ENCODE results near the gene SNCAIP. TPM values are rescaled to one million over a fixed set of nuclear protein-coding genes. Genes with fewer than 3 reads are reported as not detected.

SNCAIP gene
- total RNA-seq, 4 donors from 2014 or later = 11.5 to 36.3 (median 15.2) TPM

DNA sequence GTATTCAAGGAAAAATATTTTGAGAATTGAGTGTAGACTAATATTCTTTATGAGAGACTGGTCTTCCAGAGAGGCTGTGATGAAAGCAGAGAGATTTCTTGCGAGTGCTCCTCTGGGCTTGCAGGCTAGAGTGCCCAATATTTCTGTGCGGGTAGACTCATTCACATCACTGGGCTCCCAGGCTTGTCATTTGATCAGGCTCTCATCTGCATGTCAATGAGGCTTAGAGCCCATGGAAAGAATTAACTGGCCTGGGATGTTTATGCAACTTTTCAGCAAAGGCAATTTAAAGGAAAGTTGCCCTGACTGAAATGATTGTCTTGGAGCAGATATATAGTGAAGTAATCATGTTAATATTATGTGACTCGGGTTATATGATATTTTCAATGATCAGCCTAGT lies 42.3 kb downstream of the SNCAIP start:
- ATAC-seq (ENCODE audit: low FRiP score) (no peak), DNase-seq (ENCODE audit: low spot score) (no peak)
- TF ChIP-seq, protein P1, sequence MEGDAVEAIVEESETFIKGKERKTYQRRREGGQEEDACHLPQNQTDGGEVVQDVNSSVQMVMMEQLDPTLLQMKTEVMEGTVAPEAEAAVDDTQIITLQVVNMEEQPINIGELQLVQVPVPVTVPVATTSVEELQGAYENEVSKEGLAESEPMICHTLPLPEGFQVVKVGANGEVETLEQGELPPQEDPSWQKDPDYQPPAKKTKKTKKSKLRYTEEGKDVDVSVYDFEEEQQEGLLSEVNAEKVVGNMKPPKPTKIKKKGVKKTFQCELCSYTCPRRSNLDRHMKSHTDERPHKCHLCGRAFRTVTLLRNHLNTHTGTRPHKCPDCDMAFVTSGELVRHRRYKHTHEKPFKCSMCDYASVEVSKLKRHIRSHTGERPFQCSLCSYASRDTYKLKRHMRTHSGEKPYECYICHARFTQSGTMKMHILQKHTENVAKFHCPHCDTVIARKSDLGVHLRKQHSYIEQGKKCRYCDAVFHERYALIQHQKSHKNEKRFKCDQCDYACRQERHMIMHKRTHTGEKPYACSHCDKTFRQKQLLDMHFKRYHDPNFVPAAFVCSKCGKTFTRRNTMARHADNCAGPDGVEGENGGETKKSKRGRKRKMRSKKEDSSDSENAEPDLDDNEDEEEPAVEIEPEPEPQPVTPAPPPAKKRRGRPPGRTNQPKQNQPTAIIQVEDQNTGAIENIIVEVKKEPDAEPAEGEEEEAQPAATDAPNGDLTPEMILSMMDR (IDR thresholded peaks at IDR 0.05) = no peak

DNA sequence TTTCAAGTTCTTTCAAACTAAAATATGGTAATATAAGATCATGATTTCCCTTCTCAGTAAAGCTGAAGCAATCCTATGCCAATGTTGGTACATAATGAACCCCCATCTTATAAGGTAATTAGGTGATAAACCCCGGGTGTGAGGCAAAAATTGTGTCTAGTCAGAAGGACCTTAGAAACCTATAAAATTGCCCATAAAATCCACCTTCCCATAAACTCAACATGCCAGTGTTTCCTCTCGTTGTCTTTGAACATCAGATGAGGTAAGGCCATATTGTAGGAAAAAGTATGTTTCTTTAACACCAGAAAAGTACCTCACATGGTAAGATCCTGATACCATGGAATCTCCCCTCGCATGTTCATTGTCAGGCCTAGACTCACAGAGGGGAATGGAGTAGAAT lies 43.3 kb downstream of the SNCAIP start:
- TF ChIP-seq, protein P1 (IDR thresholded peaks at IDR 0.05) = no peak
- ATAC-seq (ENCODE audit: low FRiP score) (no peak), DNase-seq (ENCODE audit: low spot score) (no peak)

DNA sequence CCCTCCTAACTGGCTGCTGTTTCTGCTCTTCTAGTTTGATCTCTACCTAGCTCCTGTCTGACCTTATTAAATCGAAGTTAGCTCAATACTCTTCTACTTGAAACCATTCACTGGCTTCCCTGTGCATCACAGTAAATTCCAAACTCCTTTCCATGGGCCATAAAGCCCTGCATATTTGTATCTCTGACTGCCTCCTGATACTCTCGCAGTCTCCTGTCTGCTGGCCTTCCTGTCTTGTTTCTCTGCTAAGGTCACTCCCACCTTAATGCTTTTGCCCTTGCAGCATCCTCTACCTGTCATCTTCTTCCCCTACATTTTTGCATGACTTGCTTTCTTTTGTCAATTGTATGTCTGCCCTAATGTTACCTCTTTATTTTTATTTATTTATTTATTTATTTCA lies 44.8 kb downstream of the SNCAIP start:
- ATAC-seq (ENCODE audit: low FRiP score) (no peak), DNase-seq (ENCODE audit: low spot score) (no peak)
- TF ChIP-seq, protein P1 (IDR thresholded peaks at IDR 0.05) = no peak

DNA sequence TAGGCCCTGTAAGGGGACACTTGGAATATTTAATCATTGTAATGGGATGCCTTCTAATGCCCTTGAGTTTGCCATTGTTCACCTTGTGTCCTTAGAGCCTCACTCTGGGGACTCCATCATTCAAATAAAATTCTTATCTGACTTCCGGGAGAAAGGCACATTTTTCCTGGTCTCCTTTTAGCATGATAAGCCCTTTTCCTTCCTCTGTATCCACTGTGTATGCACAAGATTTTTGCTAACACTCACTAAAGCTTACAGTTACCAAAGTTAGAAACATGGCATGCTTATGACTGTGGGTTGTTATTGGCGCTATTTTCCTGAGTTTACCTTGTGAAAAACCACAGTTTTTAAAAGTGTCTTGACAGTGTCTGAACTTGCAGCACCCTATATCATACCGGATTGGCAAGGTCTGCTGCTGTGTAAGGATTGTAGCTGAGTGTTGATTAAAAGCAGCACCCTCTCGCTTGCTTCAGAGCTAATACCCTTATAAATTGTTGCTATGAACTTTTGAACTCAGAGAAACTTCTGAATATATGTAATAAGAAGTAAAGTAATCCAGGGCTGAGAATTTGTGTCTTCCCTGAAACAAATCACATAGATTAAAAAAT lies 46.4 kb downstream of the SNCAIP start:
- TF ChIP-seq, protein P1 (IDR thresholded peaks at IDR 0.05) = no peak
- no peak for DNase-seq (ENCODE audit: low spot score)
- ATAC-seq (ENCODE audit: low FRiP score) = no peak

DNA sequence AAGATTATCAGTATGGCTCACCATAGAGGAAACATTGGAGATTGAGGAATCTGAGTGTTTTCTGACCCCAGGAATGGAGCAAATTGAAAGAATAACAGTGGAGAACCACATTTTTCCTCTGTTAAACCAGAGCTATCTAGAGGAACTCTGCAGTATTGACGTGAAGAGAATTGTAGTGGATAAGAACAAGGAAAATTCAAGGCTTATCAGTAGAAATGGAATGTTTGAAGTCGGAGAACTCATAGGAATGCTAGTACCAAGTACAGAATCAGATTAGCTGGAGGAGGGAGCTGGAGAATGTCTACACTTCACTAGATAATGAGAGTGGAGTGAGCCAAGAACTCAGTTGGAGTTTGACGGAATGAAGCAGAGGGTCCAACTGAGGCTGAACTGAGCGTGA lies 50.3 kb downstream of the SNCAIP start:
- TF ChIP-seq, protein P1 (IDR thresholded peaks at IDR 0.05) = no peak
- DNase-seq (ENCODE audit: low spot score) = no peak
- ATAC-seq (ENCODE audit: low FRiP score) = no peak

DNA sequence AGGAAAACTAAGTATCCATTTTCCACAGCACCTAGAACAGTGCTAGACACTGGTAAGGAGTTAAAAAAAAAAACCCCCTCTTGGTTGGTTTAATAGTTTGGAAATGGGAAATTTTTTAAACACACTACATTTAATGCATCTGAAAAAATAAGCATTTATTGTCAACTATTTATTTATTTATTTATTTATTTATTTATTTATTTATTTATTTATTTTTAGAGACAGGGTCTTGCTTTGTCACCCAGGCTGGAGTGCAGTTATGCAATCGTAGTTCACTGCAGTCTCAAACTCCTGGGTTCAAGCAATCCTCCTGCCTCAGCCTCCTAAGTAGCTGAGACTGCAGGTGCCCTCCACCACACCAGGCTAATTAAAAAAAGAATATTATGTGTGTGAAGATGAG lies 51.6 kb downstream of the SNCAIP start:
- ATAC-seq (ENCODE audit: low FRiP score) (no peak), DNase-seq (ENCODE audit: low spot score) (no peak)
- TF ChIP-seq, protein P1 (IDR thresholded peaks at IDR 0.05) = no peak

DNA sequence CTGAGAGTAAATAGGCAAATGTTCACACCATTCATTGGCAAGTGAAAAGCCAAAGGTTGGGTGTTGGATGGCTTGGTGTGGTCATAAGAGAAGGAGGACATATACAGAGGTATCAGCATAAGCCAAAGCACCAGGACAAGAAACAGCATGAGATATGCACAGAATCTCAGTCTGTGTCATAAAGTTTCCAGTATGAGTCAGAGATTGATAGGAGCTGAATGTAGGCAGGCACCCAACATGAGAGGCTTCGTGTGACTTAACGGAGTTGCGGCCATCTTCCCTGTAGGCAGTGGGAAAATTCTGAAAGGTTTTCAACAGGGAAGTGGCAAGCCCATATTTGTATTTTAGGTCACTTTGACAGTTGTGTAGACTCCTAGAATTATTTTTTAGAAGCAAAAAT lies 54.5 kb downstream of the SNCAIP start:
- DNase-seq (ENCODE audit: low spot score) = no peak
- TF ChIP-seq, protein P1 (IDR thresholded peaks at IDR 0.05) = no peak
- ATAC-seq (ENCODE audit: low FRiP score) = no peak

All from omental fat pad (tissue), 4 donors.